HT1080 (cell line): ENCODE measurements around the gene SHANK3. TPM values are rescaled to one million over a fixed set of nuclear protein-coding genes. Genes with fewer than 3 reads are reported as not detected.

Source experiments
- DNase-seq: peaks from one replicate; pipeline ENCODE4 v3.0.0-alpha.2; 2015; ENCODE audit warnings: low read depth
- small RNA-seq: library from RNA; depleted of rRNA; stranded (forward); fragments of <200 nt; gene quantifications from one replicate; pipeline ENCODE3, GENCODE V24; 2014
- total RNA-seq: library from RNA; depleted of rRNA; stranded (reverse); fragments of >200 nt; shearing (Covaris generic); gene quantifications from 2 replicates; pipeline ENCODE4 v1.2.3, GENCODE V29; 2014; rRNA removed

The SHANK3 gene
- total RNA-seq, 1 experiment from 2014 or later, result 0.58 TPM

DNA sequence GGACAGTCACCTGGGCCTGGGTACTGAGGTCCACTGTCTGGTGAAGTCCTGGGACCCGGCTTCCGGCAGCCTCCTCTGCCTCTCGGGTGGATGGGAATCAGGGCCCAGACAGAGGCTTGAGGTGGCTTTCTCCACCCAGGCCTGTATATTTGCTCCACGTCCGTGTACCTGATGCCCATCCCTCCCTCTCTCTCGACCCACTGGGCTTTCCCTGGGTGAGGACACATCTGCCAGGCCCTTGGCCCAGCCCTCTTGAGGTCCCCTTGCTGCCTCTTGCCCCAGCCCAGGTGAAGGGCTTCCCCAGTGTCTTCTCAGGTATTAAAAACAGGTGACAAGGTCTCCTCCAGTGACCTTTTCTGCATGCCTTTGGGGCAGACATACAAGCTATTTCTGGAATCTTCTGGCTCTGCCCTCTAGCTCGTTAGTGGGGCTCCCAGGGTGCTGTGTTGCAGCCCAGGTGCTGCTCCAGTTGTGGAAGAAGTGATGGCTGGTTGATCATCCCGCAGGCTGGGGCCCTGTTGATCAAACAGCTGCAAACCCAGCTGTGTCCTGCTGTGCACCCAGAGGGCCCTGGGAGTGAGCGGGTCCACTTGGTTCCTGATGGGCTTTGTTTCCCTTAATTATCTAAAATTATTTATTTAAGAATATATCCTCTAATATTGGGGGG lies 39.9 kb downstream of the SHANK3 start:
- DNase-seq, result no peak

DNA sequence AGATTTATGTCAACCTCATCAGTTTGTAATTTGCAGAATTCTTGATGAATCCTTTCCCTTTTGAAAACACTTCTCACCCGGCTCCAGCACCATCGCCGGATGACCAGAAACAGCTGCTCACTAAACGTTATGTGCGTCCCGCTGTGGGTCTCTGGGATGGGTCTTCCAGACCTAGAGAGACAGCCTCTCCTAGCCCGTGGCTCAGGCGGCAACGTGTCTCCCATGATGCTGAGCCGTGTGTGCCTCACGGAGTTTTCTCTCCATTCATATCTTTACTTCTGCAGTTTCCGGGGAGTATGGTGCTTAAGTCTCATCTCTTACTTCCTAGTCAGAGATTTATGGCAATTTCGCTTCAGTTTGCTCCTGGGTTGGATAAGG lies 40.4 kb downstream of the SHANK3 start:
- DNase-seq, result no peak

DNA sequence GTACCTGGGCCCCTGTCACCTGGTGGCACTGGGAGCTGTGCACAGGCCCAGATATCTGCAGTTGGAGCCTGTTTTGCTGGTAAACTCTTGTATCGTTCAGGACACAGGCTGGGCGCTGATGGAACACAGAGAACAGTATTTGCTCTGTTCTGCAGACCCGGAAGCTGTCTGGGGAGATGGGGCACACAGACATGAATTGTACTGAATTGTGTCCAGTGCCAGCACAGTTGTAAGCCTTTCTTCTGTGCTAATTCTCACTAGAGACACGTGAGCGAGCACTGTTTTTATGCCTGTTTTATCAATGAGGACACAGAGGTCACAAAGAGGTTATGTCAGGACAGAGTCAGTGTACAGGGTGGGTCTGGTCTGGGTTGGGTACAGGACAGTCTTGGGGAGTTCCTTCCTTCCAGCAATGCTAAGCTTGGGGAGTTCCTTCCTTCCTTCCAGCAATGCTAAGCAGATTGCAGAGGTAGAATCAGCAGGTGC lies 41.0 kb downstream of the SHANK3 start:
- no peak for DNase-seq

DNA sequence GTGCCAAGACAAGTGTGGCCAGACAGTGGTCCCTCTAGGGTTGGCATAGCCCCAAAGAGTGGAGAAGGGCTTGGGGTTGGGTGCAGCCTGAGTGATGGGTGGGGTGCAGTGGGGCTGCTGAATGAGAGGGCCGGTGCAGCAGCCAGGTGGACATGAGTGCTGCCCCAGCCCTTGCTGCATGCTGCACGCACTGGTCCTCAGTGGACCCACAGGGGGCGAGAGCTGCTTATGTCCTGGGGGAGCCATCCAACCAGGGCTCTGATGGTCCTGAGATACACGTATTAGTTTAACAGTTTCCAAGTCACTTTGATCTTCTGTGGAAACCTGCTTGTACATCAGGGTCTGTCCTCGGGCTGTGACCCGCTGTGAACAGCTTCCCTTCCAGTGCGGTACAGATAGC lies 41.5 kb downstream of the SHANK3 start:
- DNase-seq, result no peak

DNA sequence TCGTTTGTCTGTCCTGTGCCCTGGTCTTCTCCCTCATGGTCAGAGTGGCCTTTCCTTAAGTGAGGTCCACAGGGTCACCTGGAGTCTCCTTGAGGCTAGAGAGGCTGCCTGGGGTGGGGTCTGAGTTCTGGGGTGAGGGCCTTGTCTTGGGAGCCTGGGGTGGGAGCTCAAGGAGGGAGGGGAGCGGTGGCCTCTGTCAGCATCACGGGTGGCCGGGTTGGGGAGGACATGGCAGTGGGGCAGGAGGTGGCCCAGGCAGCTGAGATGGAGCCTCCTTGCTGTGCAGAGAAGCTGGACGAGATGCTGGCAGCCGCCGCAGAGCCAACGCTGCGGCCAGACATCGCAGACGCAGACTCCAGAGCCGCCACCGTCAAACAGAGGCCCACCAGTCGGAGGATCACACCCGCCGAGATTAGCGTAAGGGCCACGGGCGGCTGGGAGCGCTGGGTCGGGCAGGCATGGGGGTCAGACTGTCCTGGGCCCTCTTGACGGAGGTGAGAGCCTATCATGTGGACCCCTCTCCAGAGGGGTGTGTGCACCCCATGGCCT lies 42.1 kb downstream of the SHANK3 start:
- DNase-seq, result no peak

DNA sequence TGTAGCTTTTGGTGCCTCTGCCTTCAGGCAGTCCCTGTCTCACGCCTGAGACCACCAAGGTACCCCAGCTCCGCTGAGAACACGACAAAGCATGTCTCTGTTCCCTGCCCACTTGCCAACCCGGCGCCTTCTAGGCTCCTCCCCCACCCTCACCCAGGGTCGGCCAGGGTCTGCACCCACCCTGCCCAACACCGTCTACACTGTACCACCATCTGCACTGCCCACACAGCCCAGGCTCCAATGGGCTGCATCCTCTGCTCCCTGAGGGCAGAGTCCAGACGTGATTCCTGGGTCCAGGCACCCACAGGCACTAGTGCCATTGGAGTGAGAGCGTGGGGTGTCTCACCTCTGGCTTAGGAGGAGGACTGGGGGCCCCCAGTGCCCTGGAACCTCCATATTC lies 42.6 kb downstream of the SHANK3 start:
- DNase-seq, result no peak

DNA sequence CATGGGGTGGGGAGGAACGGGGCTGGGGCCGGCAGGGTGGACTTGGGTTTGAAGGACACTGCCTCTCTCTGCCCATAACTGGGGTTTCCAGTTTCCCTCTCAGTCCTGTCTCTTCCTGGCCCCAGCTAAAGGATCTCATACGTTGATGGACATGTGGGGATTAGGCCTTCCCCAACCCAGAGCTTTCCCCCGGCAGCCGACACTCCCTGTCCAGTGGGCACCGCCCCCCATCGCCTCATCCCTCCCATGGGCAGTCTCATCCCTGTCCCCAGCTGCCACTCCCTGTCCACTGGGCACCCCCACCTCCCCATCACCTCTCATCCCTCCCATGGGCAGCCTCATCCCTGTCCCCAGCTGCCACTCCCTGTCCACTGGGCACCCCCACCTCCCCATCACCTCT lies 43.2 kb downstream of the SHANK3 start:
- DNase-seq, result no peak

DNA sequence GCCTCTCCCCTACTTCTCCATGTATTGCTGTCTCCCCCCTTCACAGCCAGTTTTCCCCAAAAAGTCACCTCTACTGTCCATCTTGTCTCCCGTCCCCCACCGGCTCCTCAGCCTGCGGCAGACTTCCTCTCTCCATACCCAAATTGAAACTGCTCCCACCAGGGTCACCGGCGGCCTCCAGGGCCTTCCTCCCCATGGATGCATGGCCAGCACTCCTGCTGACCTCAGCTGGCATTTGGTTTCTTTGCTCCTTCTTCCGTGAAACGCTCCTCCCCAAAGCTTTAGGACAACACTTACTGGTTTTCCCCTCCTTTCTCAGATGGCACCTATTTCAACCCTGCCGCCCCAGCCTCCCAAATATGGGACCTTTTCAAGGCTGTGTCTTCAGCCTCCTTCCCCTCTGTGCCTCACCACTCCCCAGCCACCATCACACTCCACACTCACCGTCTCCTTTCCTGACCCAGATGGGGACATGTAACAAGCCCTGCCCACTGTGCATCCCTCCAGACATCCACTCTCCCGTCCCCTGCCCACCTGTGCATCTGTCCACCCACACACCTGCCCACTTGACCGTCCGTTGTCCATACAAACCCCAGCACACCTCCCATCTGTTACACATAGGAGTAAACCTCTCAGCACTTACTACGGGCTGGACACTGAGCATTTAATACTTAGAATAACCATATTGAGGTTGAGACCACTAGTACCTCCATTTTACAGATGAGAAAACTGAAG lies 43.8 kb downstream of the SHANK3 start:
- DNase-seq, result no peak

DNA sequence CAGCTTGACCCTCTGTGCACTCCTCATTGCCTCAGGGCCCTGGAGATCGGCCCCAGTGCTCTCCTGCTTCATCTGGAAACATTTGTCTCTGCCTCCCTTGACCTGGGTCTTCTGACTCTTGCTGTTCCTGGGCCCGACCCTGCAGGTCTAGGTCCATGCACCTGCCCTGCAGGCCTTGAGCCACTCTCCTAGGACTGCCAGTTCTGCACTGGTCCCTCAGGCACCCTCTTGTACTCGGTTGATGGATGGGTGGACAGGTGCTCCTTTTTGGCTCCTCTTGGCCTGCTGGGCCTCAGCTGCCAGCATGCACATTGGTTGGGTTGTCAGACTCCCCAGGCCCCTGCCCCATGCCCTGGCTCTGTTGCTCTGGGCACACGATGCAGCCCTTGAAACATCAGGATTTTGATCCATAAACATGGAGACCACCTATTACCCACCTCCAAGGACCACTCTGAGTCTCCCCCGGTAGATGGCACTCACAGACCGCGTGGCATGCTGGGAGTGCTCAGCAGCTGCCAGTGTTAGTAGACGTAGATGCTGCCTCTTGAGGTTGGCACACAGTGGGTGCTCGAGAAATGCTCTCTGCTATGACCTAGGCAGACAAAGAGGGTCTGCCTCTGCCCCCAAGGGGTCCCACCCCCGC lies 45.2 kb downstream of the SHANK3 start:
- no peak for DNase-seq

DNA sequence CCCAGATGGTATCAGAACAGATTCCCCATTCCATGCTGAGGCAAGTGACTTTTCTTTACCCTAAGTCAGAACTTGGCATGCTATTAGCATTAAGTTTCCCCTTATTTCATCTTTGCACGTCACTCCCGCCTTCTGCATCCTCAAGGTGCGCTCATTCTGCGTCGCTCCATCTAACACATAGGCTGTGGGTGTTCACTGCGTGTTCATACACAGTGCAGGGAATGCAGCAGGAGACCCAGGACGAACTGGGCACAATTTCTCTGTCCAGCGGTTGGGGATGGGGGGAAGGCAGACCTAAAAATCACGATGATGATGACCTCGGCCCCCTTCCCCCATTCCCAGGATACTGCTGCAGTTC lies 45.7 kb downstream of the SHANK3 start:
- no peak for DNase-seq

DNA sequence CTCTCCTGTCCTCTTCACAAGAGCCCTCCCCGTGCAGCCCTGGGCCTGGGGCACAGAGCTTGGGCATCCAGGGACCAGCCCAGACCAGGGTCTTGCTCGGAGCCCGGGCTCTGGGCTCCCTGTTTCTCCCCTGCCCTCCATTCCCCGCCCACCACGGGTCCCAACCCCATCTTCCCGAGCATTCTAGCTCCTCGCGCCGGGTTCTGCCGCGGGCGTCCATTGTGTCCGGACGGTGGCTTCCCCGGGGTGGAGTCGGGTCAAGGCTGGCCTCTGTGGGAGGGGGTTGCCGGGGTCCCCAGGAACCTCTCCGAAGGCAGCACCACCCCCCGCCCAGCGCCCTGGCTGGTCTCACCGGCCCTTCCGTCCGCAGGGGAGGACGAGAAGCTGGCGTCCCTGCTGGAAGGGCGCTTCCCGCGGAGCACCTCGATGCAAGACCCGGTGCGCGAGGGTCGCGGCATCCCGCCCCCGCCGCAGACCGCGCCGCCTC lies 47.2 kb downstream of the SHANK3 start:
- no peak for DNase-seq

DNA sequence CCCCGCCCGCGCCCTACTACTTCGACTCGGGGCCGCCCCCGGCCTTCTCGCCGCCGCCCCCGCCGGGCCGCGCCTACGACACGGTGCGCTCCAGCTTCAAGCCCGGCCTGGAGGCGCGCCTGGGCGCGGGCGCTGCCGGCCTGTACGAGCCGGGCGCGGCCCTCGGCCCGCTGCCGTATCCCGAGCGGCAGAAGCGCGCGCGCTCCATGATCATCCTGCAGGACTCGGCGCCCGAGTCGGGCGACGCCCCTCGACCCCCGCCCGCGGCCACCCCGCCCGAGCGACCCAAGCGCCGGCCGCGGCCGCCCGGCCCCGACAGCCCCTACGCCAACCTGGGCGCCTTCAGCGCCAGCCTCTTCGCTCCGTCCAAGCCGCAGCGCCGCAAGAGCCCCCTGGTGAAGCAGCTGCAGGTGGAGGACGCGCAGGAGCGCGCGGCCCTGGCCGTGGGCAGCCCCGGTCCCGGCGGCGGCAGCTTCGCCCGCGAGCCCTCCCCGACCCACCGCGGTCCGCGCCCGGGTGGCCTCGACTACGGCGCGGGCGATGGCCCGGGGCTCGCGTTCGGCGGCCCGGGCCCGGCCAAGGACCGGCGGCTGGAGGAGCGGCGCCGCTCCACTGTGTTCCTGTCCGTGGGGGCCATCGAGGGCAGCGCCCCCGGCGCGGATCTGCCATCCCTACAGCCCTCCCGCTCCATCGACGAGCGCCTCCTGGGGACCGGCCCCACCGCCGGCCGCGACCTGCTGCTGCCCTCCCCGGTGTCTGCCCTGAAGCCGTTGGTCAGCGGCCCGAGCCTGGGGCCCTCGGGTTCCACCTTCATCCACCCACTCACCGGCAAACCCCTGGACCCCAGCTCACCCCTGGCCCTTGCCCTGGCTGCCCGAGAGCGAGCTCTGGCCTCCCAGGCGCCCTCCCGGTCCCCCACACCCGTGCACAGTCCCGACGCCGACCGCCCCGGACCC lies 48.0 kb downstream of the SHANK3 start:
- no peak for DNase-seq

DNA sequence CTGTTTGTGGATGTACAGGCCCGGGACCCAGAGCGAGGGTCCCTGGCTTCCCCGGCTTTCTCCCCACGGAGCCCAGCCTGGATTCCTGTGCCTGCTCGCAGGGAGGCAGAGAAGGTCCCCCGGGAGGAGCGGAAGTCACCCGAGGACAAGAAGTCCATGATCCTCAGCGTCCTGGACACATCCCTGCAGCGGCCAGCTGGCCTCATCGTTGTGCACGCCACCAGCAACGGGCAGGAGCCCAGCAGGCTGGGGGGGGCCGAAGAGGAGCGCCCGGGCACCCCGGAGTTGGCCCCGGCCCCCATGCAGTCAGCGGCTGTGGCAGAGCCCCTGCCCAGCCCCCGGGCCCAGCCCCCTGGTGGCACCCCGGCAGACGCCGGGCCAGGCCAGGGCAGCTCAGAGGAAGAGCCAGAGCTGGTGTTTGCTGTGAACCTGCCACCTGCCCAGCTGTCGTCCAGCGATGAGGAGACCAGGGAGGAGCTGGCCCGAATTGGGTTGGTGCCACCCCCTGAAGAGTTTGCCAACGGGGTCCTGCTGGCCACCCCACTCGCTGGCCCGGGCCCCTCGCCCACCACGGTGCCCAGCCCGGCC lies 48.7 kb downstream of the SHANK3 start:
- DNase-seq, result no peak

DNA sequence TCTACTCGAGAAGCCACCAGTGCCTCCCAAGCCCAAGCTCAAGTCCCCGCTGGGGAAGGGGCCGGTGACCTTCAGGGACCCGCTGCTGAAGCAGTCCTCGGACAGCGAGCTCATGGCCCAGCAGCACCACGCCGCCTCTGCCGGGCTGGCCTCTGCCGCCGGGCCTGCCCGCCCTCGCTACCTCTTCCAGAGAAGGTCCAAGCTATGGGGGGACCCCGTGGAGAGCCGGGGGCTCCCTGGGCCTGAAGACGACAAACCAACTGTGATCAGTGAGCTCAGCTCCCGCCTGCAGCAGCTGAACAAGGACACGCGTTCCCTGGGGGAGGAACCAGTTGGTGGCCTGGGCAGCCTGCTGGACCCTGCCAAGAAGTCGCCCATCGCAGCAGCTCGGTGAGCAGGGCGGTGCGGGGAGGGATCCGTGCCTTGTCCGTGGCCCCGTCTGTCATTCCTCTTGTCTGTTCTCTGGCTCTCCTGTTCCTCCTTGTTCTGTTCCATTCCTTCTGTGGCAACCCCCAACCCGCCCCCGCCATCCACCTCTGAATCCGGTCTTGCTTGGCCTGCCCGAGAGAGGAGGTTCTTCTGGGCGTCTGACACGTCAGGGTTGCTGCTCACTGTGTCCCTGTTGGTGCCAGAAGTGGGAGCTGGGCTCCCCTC lies 49.6 kb downstream of the SHANK3 start:
- no peak for DNase-seq

Small RNAs within 50 kb of the gene (small RNA-seq; reads per million reads assigned to genes)
- gene RF00019 (not detected), gene RNU6-409P (not detected)

Other genes starting within 250 kb of the SHANK3 start
- gene SBF1, start 197.8 kb upstream of the SHANK3 start, total RNA-seq, result 65.2 and 76.2 TPM in 2 replicates
- gene ADM2, start 191.3 kb upstream of the SHANK3 start, total RNA-seq, result 0.67 and 0.79 TPM in 2 replicates
- gene MIOX, start 186.0 kb upstream of the SHANK3 start, total RNA-seq, result 0.13 TPM in 1 of 2 replicates, not detected in the other
- gene LMF2, start 165.1 kb upstream of the SHANK3 start, total RNA-seq, result 36.7 and 54.3 TPM in 2 replicates
- gene NCAPH2, start 164.6 kb upstream of the SHANK3 start, total RNA-seq, result 65.3 and 73.2 TPM in 2 replicates
- 6.4 and 7.7 TPM in 2 replicates for gene SCO2, start 147.2 kb upstream of the SHANK3 start, total RNA-seq
- gene TYMP, start 142.8 kb upstream of the SHANK3 start, total RNA-seq, result 2.0 and 2.1 TPM in 2 replicates
- gene KLHDC7B, start 126.9 kb upstream of the SHANK3 start, total RNA-seq, result not detected in 2 replicates
- not detected in 2 replicates for gene SYCE3, start 109.9 kb upstream of the SHANK3 start, total RNA-seq
- gene CPT1B, start 94.4 kb upstream of the SHANK3 start, total RNA-seq, result 12.5 and 13.4 TPM in 2 replicates
- gene CHKB, start 90.0 kb upstream of the SHANK3 start, total RNA-seq, result 17.8 and 22.3 TPM in 2 replicates
- 0.37 and 0.47 TPM in 2 replicates for gene MAPK8IP2, start 72.0 kb upstream of the SHANK3 start, total RNA-seq
- gene ARSA, start 44.7 kb upstream of the SHANK3 start, total RNA-seq, result 11.0 and 11.3 TPM in 2 replicates
- gene ACR, start 65.4 kb downstream of the SHANK3 start, total RNA-seq, result not detected in 2 replicates
- gene RABL2B, start 110.8 kb downstream of the SHANK3 start, total RNA-seq, result 12.5 and 20.8 TPM in 2 replicates